Fibroblast of pulmonary artery (primary cell): ENCODE results near the gene LARP4.
A peak's percentile ranks its signal among the peaks of the same experiment; 100 is the strongest.
"Not testable (repeated sequence)": the region's sequence is repeated elsewhere in the genome, so short reads cannot be mapped to it uniquely, and the experiment has no call there.

Experiments used
- DNase-seq: peaks from one replicate; pipeline ENCODE4 v3.0.0-alpha.2; 2010; ENCODE audit warnings: low read depth
- H3K4me3 ChIP-seq: replicated peaks from 2 replicates; pipeline ENCODE4 v1.5.1; 2011; ENCODE audit warnings: low read depth, mild to moderate bottlenecking, control low read depth, low read length, moderate library complexity
- TF ChIP-seq, protein P1 (sequence below): IDR thresholded peaks from 2 replicates; pipeline ENCODE4 v1.5.1; 2011; ENCODE audit warnings: mild to moderate bottlenecking, control low read depth, low read length, inconsistent platforms; ENCODE audit errors: missing control alignments

The LARP4 gene

DNA sequence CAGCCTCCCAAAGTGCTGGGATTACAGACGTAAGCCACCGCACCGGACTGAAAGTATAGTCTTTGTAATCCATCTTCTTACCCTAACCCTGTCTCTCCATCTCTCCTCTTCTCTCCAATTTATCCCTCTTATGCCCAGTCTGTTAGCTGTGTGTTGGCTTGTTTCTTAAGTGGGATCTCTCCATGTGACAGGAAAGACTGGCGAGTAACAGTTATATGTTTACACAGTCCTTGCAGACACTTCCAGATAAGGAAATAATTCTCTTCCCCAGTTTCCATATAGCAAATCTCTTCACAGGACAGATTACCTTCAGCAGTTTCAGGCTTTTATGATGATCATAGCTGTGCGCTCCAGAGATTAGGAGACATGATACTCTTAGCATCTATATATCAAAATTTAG is 88.1 kb downstream of the LARP4 start:
- DNase-seq = no peak
- TF ChIP-seq, protein P1, sequence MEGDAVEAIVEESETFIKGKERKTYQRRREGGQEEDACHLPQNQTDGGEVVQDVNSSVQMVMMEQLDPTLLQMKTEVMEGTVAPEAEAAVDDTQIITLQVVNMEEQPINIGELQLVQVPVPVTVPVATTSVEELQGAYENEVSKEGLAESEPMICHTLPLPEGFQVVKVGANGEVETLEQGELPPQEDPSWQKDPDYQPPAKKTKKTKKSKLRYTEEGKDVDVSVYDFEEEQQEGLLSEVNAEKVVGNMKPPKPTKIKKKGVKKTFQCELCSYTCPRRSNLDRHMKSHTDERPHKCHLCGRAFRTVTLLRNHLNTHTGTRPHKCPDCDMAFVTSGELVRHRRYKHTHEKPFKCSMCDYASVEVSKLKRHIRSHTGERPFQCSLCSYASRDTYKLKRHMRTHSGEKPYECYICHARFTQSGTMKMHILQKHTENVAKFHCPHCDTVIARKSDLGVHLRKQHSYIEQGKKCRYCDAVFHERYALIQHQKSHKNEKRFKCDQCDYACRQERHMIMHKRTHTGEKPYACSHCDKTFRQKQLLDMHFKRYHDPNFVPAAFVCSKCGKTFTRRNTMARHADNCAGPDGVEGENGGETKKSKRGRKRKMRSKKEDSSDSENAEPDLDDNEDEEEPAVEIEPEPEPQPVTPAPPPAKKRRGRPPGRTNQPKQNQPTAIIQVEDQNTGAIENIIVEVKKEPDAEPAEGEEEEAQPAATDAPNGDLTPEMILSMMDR = no peak
- no peak overlapping the region for H3K4me3 ChIP-seq

DNA sequence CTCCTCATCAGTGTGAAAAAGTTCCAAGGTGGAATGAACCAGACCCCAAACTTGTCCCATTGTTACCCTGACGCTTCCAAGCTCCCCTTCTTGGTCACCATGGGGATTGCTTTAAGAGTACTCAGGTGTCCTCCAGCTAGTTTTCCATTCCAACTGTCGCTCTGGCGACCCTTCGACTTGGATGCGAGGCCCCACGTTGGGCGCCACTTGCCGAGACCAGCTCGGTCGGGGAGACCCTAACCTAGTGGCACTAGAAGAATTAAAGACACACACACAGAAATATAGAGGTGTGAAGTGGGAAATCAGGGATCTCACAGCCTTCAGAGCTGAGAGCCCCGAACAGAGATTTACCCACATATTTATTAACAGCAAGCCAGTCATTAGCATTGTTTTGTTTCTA is 97.4 kb downstream of the LARP4 start:
- H3K4me3 ChIP-seq, DNase-seq: not testable (repeated sequence)

DNA sequence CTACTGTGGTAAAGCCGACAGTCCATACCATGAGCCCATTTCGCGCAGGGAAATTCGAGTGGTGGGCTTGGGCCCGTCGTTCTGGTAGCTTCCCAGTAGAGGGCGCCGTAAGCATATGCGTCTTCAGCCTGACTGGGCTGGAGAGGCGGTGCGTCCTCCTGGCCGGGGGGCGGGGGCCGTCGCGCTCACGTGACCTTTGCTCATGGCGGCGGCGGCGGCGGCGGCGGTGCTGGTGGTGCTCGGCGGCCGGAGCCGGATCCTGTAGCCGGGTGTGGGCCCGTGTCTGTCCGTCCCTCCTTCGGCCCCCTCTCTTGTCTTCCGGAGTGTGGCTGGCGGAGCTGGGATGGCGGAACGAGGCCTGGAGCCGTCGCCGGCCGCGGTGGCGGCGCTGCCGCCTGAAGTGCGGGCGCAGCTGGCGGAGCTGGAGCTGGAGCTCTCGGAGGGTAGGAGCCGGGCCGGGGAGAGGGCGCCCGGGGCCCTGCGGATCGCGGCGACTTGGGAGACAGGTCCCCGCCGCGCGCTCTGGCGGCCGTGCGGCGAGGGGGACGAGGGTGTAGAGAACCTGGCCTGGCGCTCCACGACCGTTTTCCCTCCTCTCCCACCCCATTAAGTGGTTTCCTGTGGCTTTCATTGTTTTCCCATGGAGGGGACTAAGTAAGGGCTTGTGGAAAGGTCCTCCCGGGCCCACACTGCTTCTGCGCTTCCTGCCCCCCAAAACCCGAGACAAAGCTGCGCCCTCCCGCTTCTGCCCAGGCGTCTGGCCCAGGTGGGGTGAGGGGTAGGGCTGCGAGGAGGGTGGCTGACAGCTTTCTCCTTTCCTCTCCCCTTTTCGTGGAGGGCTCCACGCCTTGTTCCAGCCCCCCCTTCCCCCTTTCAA is 104.4 kb downstream of the LARP4 start, which contains the start of gene DIP2B:
TSS of gene DIP2B (plus strand) at position 188 of the 877 bp plus-strand sequence. CDS start at position 344, 156 bp downstream.
- peak within 1 kb of the TSS; percentile 93 for H3K4me3 ChIP-seq
- TF ChIP-seq, protein P1 = peak; percentile 76
- DNase-seq = peak; percentile 91

DNA sequence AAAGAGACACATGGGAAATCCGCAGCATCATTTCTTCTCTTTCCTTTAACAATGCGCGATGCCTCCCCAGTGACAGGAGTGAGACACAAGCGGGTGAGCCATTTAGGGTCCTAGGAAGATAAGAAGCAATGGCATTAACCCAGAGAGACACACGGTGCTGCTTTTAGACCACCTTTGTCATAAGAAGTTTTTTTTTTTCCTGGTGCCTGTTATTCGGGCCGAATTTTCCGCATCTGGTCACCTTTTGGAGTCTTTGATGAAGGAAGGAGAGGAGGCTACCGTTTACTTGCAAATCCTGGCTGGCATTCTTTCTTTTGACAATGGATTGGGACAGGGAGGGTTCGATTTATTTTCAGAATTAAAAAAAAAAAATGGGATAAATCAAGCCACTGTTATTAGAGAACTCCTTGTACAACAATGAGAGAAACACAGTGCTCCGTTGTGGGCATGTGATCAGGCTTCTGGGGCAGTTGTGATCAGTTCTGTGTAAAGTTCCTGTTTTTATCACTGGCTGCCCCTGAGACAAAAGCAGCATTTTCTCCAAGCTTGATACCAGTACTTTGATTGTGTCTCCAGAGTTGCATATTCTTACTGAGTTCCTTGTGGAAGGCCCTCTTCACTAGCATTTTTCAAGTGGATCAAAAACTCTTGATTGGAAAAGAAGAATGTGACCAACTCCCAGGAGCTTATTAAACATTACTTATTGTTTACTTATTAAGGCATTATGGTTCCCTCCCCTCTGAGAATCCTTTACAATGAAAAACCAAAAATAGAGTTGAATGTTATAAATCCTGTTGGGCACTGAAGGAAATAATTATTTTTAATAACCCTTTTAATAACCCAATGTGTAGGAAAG is 105.2 kb downstream of the LARP4 start:
- peak overlapping the region; percentile 93 for H3K4me3 ChIP-seq
- peak; percentile 35 for DNase-seq

DNA sequence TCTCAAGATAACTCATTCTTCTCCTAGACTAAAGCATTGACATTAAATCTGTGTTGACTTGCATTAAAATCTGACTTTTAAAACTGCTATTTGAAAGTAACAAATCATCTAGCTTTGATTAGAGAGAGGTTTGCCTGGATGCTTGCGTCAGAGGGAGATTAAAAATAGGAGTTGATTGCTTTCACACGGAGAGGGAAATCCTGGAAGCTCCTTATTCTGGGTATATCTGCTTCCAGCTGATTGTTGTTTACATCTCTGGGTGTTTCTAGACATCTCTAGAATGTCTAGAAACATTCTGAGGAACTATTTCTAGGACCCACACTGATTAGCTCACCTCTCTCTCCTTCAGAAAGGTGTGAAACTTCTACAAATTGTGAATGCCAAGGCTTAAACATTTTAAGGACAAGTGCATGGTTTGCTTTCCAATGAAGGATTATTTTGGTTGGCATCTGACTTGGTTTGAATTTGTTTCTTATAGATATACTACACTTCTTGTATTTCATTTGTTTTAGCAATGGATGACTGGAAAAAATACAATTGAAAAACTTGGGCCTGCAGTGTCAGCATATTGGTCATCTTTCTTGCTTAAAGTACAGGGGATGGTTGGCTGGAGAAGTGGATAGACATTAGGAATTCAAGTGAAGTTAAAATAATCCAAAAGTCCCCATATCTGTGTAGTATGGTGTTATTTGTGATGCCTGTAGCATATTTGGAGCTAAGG is 106.2 kb downstream of the LARP4 start:
- peak overlapping the region; percentile 93 for H3K4me3 ChIP-seq
- TF ChIP-seq, protein P1 = no peak
- peak; percentile 33 for DNase-seq

More for the DNA sequence above, 105.2 kb downstream of the LARP4 start:
- TF ChIP-seq, protein P1 = no peak

DNA sequence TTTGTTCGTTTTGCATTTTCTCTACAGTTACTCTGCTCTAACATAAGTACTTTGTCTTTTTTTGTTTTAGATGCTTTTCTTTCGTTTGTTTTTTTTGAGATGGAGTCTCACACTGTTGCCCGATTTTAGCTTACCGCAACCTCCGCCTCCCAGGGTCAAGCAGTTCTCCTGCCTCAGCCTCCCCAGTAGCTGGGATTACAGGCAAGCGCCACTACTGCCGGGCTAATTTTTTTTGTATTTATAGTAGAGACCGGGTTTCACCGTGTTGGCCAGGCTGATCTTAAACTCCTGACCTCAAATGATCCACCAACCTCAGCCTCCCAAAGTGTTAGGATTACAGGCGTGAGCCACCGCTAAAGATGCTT is 106.8 kb downstream of the LARP4 start:
- H3K4me3 ChIP-seq = no peak overlapping the region
- no peak for DNase-seq
- TF ChIP-seq, protein P1 = no peak

DNA sequence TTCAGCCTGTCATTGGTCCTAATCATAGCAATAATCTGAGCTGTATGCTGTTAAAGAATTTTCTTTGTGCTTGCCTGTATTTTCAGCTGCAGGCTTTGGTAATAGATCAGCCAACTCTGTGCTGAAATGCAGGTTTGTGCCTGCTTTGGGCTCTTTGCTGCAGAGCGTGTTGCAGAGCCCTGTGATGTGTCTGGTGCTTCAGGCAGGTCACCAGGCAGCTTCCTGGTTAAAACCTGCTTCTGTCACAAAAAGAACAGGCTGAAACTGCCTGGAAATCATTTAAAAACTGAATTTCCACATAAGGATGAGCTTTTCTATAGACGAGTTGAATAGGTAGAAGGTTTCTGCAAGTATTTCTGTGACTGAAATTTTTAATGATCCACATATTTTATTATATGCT is 107.2 kb downstream of the LARP4 start:
- TF ChIP-seq, protein P1 = no peak
- DNase-seq = no peak
- no peak overlapping the region for H3K4me3 ChIP-seq
